ENCODE measurements around the gene SCYGR8.
"Not testable (repeated sequence)": the region's sequence is repeated elsewhere in the genome, so short reads cannot be mapped to it uniquely, and the experiment has no call there.

The SCYGR8 gene

GRCh38 chr2:227745594-227745993, at the start of gene SCYGR8:
Gene SCYGR8 (plus strand): TSS chr2:227745894. CDS start chr2:227745894, 0 bp downstream.
- DNase-seq = no peak

- no peak for DNase-seq
These were observed 48.6 kb upstream of the SCYGR8 start for GRCh38 chr2:227696990-227697679.

GRCh38 chr2:227701556-227701955, 44.1 kb upstream of the SCYGR8 start:
- DNase-seq = no peak

- no peak for DNase-seq
These were observed 42.4 kb upstream of the SCYGR8 start for GRCh38 chr2:227703280-227703732.

- no peak for DNase-seq
These were observed 41.7 kb upstream of the SCYGR8 start for GRCh38 chr2:227703961-227704360.

GRCh38 chr2:227706859-227707258, 38.8 kb upstream of the SCYGR8 start:
- DNase-seq = no peak

GRCh38 chr2:227707390-227707789, 38.3 kb upstream of the SCYGR8 start:
- no peak for DNase-seq

- DNase-seq = no peak
These were observed 34.7 kb upstream of the SCYGR8 start for GRCh38 chr2:227710986-227711385.

- no peak for DNase-seq
These were observed 32.4 kb upstream of the SCYGR8 start for GRCh38 chr2:227713291-227713690.

- DNase-seq = no peak
These were observed 29.2 kb upstream of the SCYGR8 start for GRCh38 chr2:227716501-227716900.

GRCh38 chr2:227717687-227718567, 27.8 kb upstream of the SCYGR8 start, which contains the start of gene SLC19A3:
Gene SLC19A3 (minus strand): TSS chr2:227718028. CDS start chr2:227702318, 15,710 bp downstream.
- peak; percentile 47 for DNase-seq

GRCh38 chr2:227719641-227720040, 26.1 kb upstream of the SCYGR8 start:
- no peak for DNase-seq

GRCh38 chr2:227720680-227721079, 25.0 kb upstream of the SCYGR8 start:
- DNase-seq = no peak

- not testable (repeated sequence) for DNase-seq
These were observed 22.9 kb upstream of the SCYGR8 start for GRCh38 chr2:227722821-227723220.

GRCh38 chr2:227724394-227725039, 21.2 kb upstream of the SCYGR8 start, which contains the start of gene SCYGR6:
Gene SCYGR6 (minus strand): TSS chr2:227724757. CDS start chr2:227724757, 0 bp downstream.
- DNase-seq = no peak

- DNase-seq = no peak
These were observed 17.7 kb upstream of the SCYGR8 start, which contains the start of gene SCYGR7 for GRCh38 chr2:227728035-227728434. Gene SCYGR7 (plus strand): TSS chr2:227728335. CDS start chr2:227728335, 0 bp downstream.

- DNase-seq = no peak
These were observed 6.3 kb upstream of the SCYGR8 start for GRCh38 chr2:227739351-227739750.

- DNase-seq = not testable (repeated sequence)
These were observed 5.0 kb upstream of the SCYGR8 start for GRCh38 chr2:227740705-227741104.

- DNase-seq = no peak
These were observed 2.4 kb downstream of the SCYGR8 start for GRCh38 chr2:227748079-227748478.

- DNase-seq = not testable (repeated sequence)
These were observed 10.6 kb downstream of the SCYGR8 start for GRCh38 chr2:227756261-227756660.

- DNase-seq = no peak
These were observed 13.9 kb downstream of the SCYGR8 start for GRCh38 chr2:227759411-227760118.

- DNase-seq = no peak
These were observed 16.2 kb downstream of the SCYGR8 start for GRCh38 chr2:227761740-227762476.

Measured in cortex of kidney (tissue), 1 donor.